H9 (cell line): ENCODE results near the gene CFDP1. TPM values are rescaled to one million over a fixed set of nuclear protein-coding genes. Genes with fewer than 3 reads are reported as not detected.
A peak's percentile ranks its signal among the peaks of the same experiment; 100 is the strongest.

Source experiments
- DNase-seq: peaks from one replicate; pipeline ENCODE4 v3.0.0-alpha.2; 2017
- H2AFZ ChIP-seq: one replicate; pipeline ENCODE4 v1.6.1; 2013; ENCODE audit warnings: mild to moderate bottlenecking, low read length, control low read depth, moderate library complexity
- H2AK5ac ChIP-seq: 2 replicates; pipeline ENCODE4 v1.6.1; 2013; ENCODE audit warnings: low read length, control low read depth, mixed read lengths; ENCODE audit not compliant: insufficient read length
- H2BK120ac ChIP-seq: one replicate; pipeline ENCODE4 v1.6.1; 2013; ENCODE audit warnings: low read depth, mild to moderate bottlenecking, low read length, control low read depth, inconsistent platforms; ENCODE audit not compliant: poor library complexity, severe bottlenecking
- H2BK12ac ChIP-seq: 2 replicates; pipeline ENCODE4 v1.6.1; 2013; ENCODE audit warnings: low read length, control low read depth, mixed read lengths, low read depth; ENCODE audit not compliant: insufficient read length
- H2BK15ac ChIP-seq: 2 replicates; pipeline ENCODE4 v1.6.1; 2013; ENCODE audit warnings: low read depth, low read length, control low read depth
- H2BK20ac ChIP-seq: one replicate; pipeline ENCODE4 v1.6.1; 2013; ENCODE audit warnings: low read depth, mild to moderate bottlenecking, low read length, control low read depth, inconsistent platforms; ENCODE audit not compliant: poor library complexity, severe bottlenecking
- H2BK5ac ChIP-seq: 2 replicates; pipeline ENCODE4 v1.6.1; 2013; ENCODE audit warnings: low read length, control low read depth, mixed read lengths; ENCODE audit not compliant: insufficient read length
- H3K14ac ChIP-seq: 2 replicates; pipeline ENCODE4 v1.6.1; 2013; ENCODE audit warnings: low read length, control low read depth; ENCODE audit not compliant: insufficient read depth
- H3K18ac ChIP-seq: 2 replicates; pipeline ENCODE4 v1.6.1; 2013; ENCODE audit warnings: low read depth, mild to moderate bottlenecking, mixed read lengths, low read length, control low read depth; ENCODE audit not compliant: insufficient read length
- H3K23ac ChIP-seq: 2 replicates; pipeline ENCODE4 v1.6.1; 2013; ENCODE audit warnings: low read length, control low read depth, mixed read lengths, low read depth; ENCODE audit not compliant: insufficient read length
- H3K23me2 ChIP-seq: 2 replicates; pipeline ENCODE4 v1.6.1; 2013; ENCODE audit warnings: low read depth, mild to moderate bottlenecking, mixed read lengths, low read length, control low read depth; ENCODE audit not compliant: insufficient read length, poor library complexity, severe bottlenecking
- H3K27ac ChIP-seq: 2 replicates; pipeline ENCODE4 v1.5.1; 2013; ENCODE audit warnings: low read length, control low read depth, mixed read lengths, low read depth; ENCODE audit not compliant: insufficient read length
- H3K27me3 ChIP-seq: 2 replicates; pipeline ENCODE4 v1.6.1; 2013; ENCODE audit warnings: low read length, control low read depth, inconsistent platforms; ENCODE audit not compliant: insufficient read depth
- H3K4ac ChIP-seq: 2 replicates; pipeline ENCODE4 v1.6.1; 2013; ENCODE audit warnings: low read depth, mild to moderate bottlenecking, control low read depth, inconsistent platforms, low read length, moderate library complexity
- H3K4me1 ChIP-seq: 2 replicates; pipeline ENCODE4 v1.6.1; 2013; ENCODE audit warnings: low read length, control low read depth, inconsistent platforms; ENCODE audit not compliant: insufficient read depth
- H3K4me2 ChIP-seq: 2 replicates; pipeline ENCODE4 v1.6.1; 2013; ENCODE audit warnings: low read length, control low read depth, mixed read lengths; ENCODE audit not compliant: insufficient read length, insufficient read depth
- H3K56ac ChIP-seq: 2 replicates; pipeline ENCODE4 v1.6.1; 2013; ENCODE audit warnings: low read depth, mild to moderate bottlenecking, mixed read lengths, low read length, control low read depth; ENCODE audit not compliant: insufficient read length
- H3K79me1 ChIP-seq: 2 replicates; pipeline ENCODE4 v1.6.1; 2013; ENCODE audit warnings: low read depth, mild to moderate bottlenecking, moderate library complexity, low read length, control low read depth, inconsistent platforms; ENCODE audit not compliant: insufficient read depth, poor library complexity, severe bottlenecking
- H3K79me2 ChIP-seq: 2 replicates; pipeline ENCODE4 v1.6.1; 2013; ENCODE audit warnings: low read length, control low read depth, inconsistent platforms; ENCODE audit not compliant: insufficient read depth
- H3K9ac ChIP-seq: 2 replicates; pipeline ENCODE4 v1.6.1; 2013; ENCODE audit warnings: low read length, control low read depth, mixed read lengths; ENCODE audit not compliant: insufficient read length; ENCODE audit errors: extremely low read depth
- H3K9me3 ChIP-seq: one replicate; pipeline ENCODE4 v1.6.1; 2013; ENCODE audit warnings: low read depth, low read length, inconsistent platforms; ENCODE audit not compliant: control insufficient read depth
- H3T11ph ChIP-seq: one replicate; pipeline ENCODE4 v1.6.1; 2013; ENCODE audit warnings: mild to moderate bottlenecking, low read length, control low read depth, inconsistent platforms
- H4K20me1 ChIP-seq: one replicate; pipeline ENCODE4 v1.6.1; 2013; ENCODE audit not compliant: control insufficient read depth, insufficient read length, insufficient read depth
- H4K5ac ChIP-seq: 2 replicates; pipeline ENCODE4 v1.6.1; 2013; ENCODE audit warnings: low read depth, mild to moderate bottlenecking, mixed read lengths, low read length, control low read depth; ENCODE audit not compliant: insufficient read length
- H4K8ac ChIP-seq: replicated peaks from 2 replicates; pipeline ENCODE4 v1.6.1; 2013; ENCODE audit warnings: low read length, control low read depth, mixed read lengths, low read depth; ENCODE audit not compliant: insufficient read length
- H4K91ac ChIP-seq: 2 replicates; pipeline ENCODE4 v1.6.1; 2013; ENCODE audit warnings: low read depth, mild to moderate bottlenecking, moderate library complexity, mixed read lengths, low read length, control low read depth; ENCODE audit not compliant: insufficient read length
- H3K27ac Mint-ChIP-seq, 3 experiments: 2 replicates in 2 of 3; 3 replicates in 1 of 3; pipeline ENCODE4 v1.8.0; 2020 to 2021; ENCODE audit warnings: mixed read lengths in 3 of 3, mild to moderate bottlenecking in 1 of 3, moderate library complexity in 1 of 3
- H3K27me3 Mint-ChIP-seq: 2 replicates; pipeline ENCODE4 v1.8.0; 2021; ENCODE audit warnings: low read depth, mild to moderate bottlenecking, moderate library complexity, mixed read lengths
- H3K36me3 Mint-ChIP-seq, 3 experiments: 2 replicates in 2 of 3; 3 replicates in 1 of 3; pipeline ENCODE4 v1.8.0; 2020 to 2021; ENCODE audit warnings: low read depth in 3 of 3, mixed read lengths in 3 of 3; ENCODE audit not compliant: insufficient read depth in 1 of 3
- H3K4me1 Mint-ChIP-seq, 2 experiments: 2 replicates each; pipeline ENCODE4 v1.8.0; 2020; ENCODE audit warnings: mixed read lengths in 2 of 2
- H3K4me3 Mint-ChIP-seq, 2 experiments: 2 replicates in 1 of 2; 3 replicates in 1 of 2; pipeline ENCODE4 v1.8.0; 2020 to 2021; ENCODE audit warnings: mild to moderate bottlenecking in 2 of 2, mixed read lengths in 2 of 2, moderate library complexity in 1 of 2
- H3K9me3 Mint-ChIP-seq, 2 experiments: 2 replicates in 1 of 2; 3 replicates in 1 of 2; pipeline ENCODE4 v1.8.0; 2020; ENCODE audit warnings: mild to moderate bottlenecking in 2 of 2, mixed read lengths in 2 of 2, moderate library complexity in 1 of 2
- CTCF ChIP-seq: fragments of 200-600 bp; sonication (generic); conservative IDR thresholded peaks from 3 replicates; pipeline ENCODE4 v1.8.0; 2021; ENCODE audit warnings: antibody characterized with exemption, mild to moderate bottlenecking
- WGBS: extraction: QIAGEN DNeasy Blood & Tissue Kit; methylation state at CpG from one replicate; pipeline ENCODE4 v1.1.7; 2013; ENCODE audit warnings: missing lambda C conversion rate, low lambda C conversion rate, mixed read lengths; ENCODE audit not compliant: insufficient read length; ENCODE audit errors: extremely low coverage; 5-methylcytosine and 5-hydroxymethylcytosine counted together
- total RNA-seq: library from RNA; stranded (reverse); gene quantifications from 2 replicates; pipeline ENCODE4 v1.2.1, GENCODE V29; 2021

The CFDP1 gene
- total RNA-seq, 1 experiment from 2014 or later: 89.2 TPM

GRCh38 chr16:75345711-75346110 is 87.6 kb downstream of the CFDP1 start:
- no peaks in the 10 kb centered on the region for H3K79me1 ChIP-seq
- no peak for TF ChIP-seq CTCF
- H3K4ac ChIP-seq: no peak overlapping the region
- no peak overlapping the region for H3T11ph ChIP-seq
- Mint-ChIP-seq H3K4me1 (peaks cover 7 to 13% of the 10 kb centered on the region in 2 experiments), H3K36me3 (peaks cover 0 to 15% (median 7%) of the 10 kb centered on the region in 3 experiments; a peak in 3 of 7 replicates), H3K27me3 (no peaks in the 10 kb centered on the region), H3K4me3 (no peak overlapping the region), H3K27ac (peak overlapping the region in 1 of 3 experiments; percentile 81; a peak in 2 of 7 replicates), H3K9me3 (no peaks in the 10 kb centered on the region)
- no peak overlapping the region for H3K9ac ChIP-seq
- H3K23me2 ChIP-seq: no peaks in the 10 kb centered on the region
- no peak overlapping the region for H2BK12ac ChIP-seq
- no peak overlapping the region for H2BK20ac ChIP-seq
- WGBS: no CpG with 5 or more reads among the region's 2 CpGs
- no peak overlapping the region for H3K23ac ChIP-seq
- H2BK120ac ChIP-seq: no peak overlapping the region
- no peak overlapping the region for H2AK5ac ChIP-seq
- no peak for DNase-seq
- H4K20me1 ChIP-seq: no peaks in the 10 kb centered on the region
- H4K91ac ChIP-seq: no peak overlapping the region
- no peaks in the 10 kb centered on the region for H3K9me3 ChIP-seq
- no peak overlapping the region for H2BK5ac ChIP-seq
- H3K79me2 ChIP-seq: no peaks in the 10 kb centered on the region
- H4K5ac ChIP-seq: no peak overlapping the region
- no peak overlapping the region for H3K14ac ChIP-seq
- no peak overlapping the region for H3K18ac ChIP-seq
- no peak overlapping the region for H3K4me2 ChIP-seq
- H3K4me1 ChIP-seq: peaks cover 2% of the 10 kb centered on the region
- H4K8ac ChIP-seq: no peak overlapping the region
- no peak overlapping the region for H2BK15ac ChIP-seq
- H3K27me3 ChIP-seq: no peaks in the 10 kb centered on the region
- no peak overlapping the region for H3K56ac ChIP-seq
- no peak overlapping the region for H3K27ac ChIP-seq
- no peak overlapping the region for H2AFZ ChIP-seq
